Calu3 (cell line): ENCODE data around the gene RBX1. TPM values are rescaled to one million over a fixed set of nuclear protein-coding genes. Genes with fewer than 3 reads are reported as not detected.
A peak's percentile ranks its signal among the peaks of the same experiment; 100 is the strongest.

Experiments
- BruUV-seq: library from RNA; stranded (reverse); fragments of 400-500 nt; replicated peaks from 2 replicates; lab custom pipeline; 2021; lab: Mats Ljungman, UMichigan
- CTCF ChIA-PET: fragments of 300-600 bp; sonication (Branson Sonifier 250); formaldehyde crosslinking; loops from one replicate; lab custom pipeline; 2022; ENCODE audit warnings: antibody characterized with exemption; lab: Charles Lee
- DNase-seq: peaks from one replicate; pipeline ENCODE4 v3.0.0; 2022
- H3K27ac Mint-ChIP-seq: one replicate; pipeline ENCODE4 v1.8.0; 2022; ENCODE audit warnings: mixed read lengths; ENCODE audit not compliant: unreplicated experiment
- H3K27me3 Mint-ChIP-seq: one replicate; pipeline ENCODE4 v1.8.0; 2022; ENCODE audit warnings: mixed read lengths; ENCODE audit not compliant: unreplicated experiment
- H3K36me3 Mint-ChIP-seq: one replicate; pipeline ENCODE4 v1.8.0; 2022; ENCODE audit warnings: mild to moderate bottlenecking, moderate library complexity, mixed read lengths; ENCODE audit not compliant: insufficient read depth, unreplicated experiment
- H3K4me1 Mint-ChIP-seq: one replicate; pipeline ENCODE4 v1.8.0; 2022; ENCODE audit warnings: mild to moderate bottlenecking, low read depth, mixed read lengths; ENCODE audit not compliant: unreplicated experiment
- H3K4me3 Mint-ChIP-seq: one replicate; pipeline ENCODE4 v1.8.0; 2022; ENCODE audit warnings: mild to moderate bottlenecking, low read depth, moderate library complexity, mixed read lengths; ENCODE audit not compliant: unreplicated experiment
- H3K9me3 Mint-ChIP-seq: one replicate; pipeline ENCODE4 v1.8.0; 2022; ENCODE audit warnings: low read depth, mixed read lengths; ENCODE audit not compliant: unreplicated experiment
- CTCF ChIP-seq: fragments of 200-600 bp; IDR thresholded peaks from one replicate; pipeline ENCODE4 v1.8.0; 2022; ENCODE audit warnings: antibody characterized with exemption; ENCODE audit not compliant: unreplicated experiment
- intact Hi-C: fragments of 100-400 bp; cut with micrococcal nuclease; formaldehyde crosslinking; loops from one replicate; pipeline ENCODE4 v1.10.0; 2022; ENCODE audit not compliant: unreplicated experiment
- total RNA-seq: library from RNA; stranded (reverse); gene quantifications from 2 replicates; pipeline ENCODE4 v1.2.3, GENCODE V29; 2022

RBX1 gene
- total RNA-seq, 1 experiment from 2014 or later, result 45.5 TPM

DNA sequence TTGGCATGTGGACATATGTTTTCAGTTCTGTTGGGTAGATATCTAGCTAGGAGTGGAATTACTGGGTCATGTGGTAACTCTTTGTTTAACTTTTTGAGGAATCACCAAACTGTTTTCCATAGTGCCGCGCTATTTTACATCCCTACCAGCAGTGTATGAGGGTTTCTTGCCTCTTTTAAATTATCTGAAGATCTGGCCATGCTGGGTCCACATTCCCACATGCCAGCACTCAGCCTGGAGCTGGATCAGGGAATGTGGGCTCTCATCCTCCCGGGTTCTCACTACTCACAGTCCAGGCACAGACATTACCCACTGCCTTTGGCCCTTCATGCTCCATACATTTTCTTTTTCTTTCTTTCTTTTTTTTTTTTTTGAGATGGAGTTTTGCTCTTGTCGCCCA is 44.6 kb downstream of the RBX1 start:
- TF ChIP-seq CTCF, result no peak
- no peak for DNase-seq
- no peak overlapping the region for H3K27ac Mint-ChIP-seq
- CTCF ChIA-PET, result interaction anchor here (0.7 kb wide), 1 partner anchor 78 kb away, joined by 3 read pairs; no protein-coding TSS in a partner anchor
- peaks cover 37% of the 10 kb centered on the region for H3K27me3 Mint-ChIP-seq
- H3K4me3 Mint-ChIP-seq, result no peak overlapping the region
- H3K9me3 Mint-ChIP-seq, result peaks cover 5% of the 10 kb centered on the region
- no peaks in the 10 kb centered on the region for H3K36me3 Mint-ChIP-seq
- intact Hi-C loops, result no loop called here
- no peaks in the 10 kb centered on the region for H3K4me1 Mint-ChIP-seq
- BruUV-seq, result no TSS peak

- intact Hi-C loops, result no loop called here
- Mint-ChIP-seq H3K4me3 (no peak overlapping the region), H3K27me3 (peaks cover 20% of the 10 kb centered on the region), H3K9me3 (peaks cover 5% of the 10 kb centered on the region), H3K4me1 (peaks cover 12% of the 10 kb centered on the region), H3K27ac (no peak overlapping the region), H3K36me3 (peaks cover 5% of the 10 kb centered on the region)
- CTCF ChIA-PET, result no interaction called here
- no peak for TF ChIP-seq CTCF
- no TSS peak for BruUV-seq
- no peak for DNase-seq
These were observed 46.3 kb downstream of the RBX1 start for GRCh38 chr22:40997520-40997919.

GRCh38 chr22:41000040-41000565 is 48.9 kb downstream of the RBX1 start:
- no peak overlapping the region for H3K27ac Mint-ChIP-seq
- H3K36me3 Mint-ChIP-seq, result peaks cover 5% of the 10 kb centered on the region
- TF ChIP-seq CTCF, result no peak
- intact Hi-C loops, result no loop called here
- H3K4me3 Mint-ChIP-seq, result no peak overlapping the region
- H3K27me3 Mint-ChIP-seq, result no peaks in the 10 kb centered on the region
- H3K9me3 Mint-ChIP-seq, result peaks cover 5% of the 10 kb centered on the region
- CTCF ChIA-PET, result no interaction called here
- H3K4me1 Mint-ChIP-seq, result peaks cover 29% of the 10 kb centered on the region
- BruUV-seq, result no TSS peak
- DNase-seq, result no peak

- BruUV-seq, result no TSS peak
- Mint-ChIP-seq H3K4me3 (no peak overlapping the region), H3K9me3 (peaks cover 5% of the 10 kb centered on the region), H3K27me3 (no peaks in the 10 kb centered on the region), H3K36me3 (peaks cover 5% of the 10 kb centered on the region), H3K4me1 (peaks cover 29% of the 10 kb centered on the region), H3K27ac (peak overlapping the region; percentile 54)
- CTCF ChIA-PET, result interaction anchor here (0.5 to 0.8 kb wide), 4 partner anchors 11 to 288 kb away, joined by 3 to 5 read pairs (median 4); no protein-coding TSS in a partner anchor
- DNase-seq, result no peak
- intact Hi-C loops, result no loop called here
- no peak for TF ChIP-seq CTCF
These were observed 50.0 kb downstream of the RBX1 start for GRCh38 chr22:41000941-41001721.
